Stimulated activated naive CD8-positive, alpha-beta T cell treated with anti-CD3 and anti-CD28 coated beads, Interleukin-15, amount 100 ng/mL, for 72 hours (primary cell): Measurements from ENCODE around the gene PSMA1.
"Not testable (repeated sequence)": the region's sequence is repeated elsewhere in the genome, so short reads cannot be mapped to it uniquely, and the experiment has no call there.

Source experiments
- ATAC-seq: fragments of 150-1000 bp; cut with Tn5 transposase; 2 replicates; pipeline ENCODE4 v1.10.0; 2021; ENCODE audit warnings: mild to moderate bottlenecking, moderate library complexity
- DNase-seq, 2 donors: peaks; one replicate each; pipeline ENCODE4 v3.0.0; 2021 to 2022
- H3K27ac Mint-ChIP-seq, 2 donors: one replicate each; pipeline ENCODE4 v1.8.0; 2022; ENCODE audit warnings: mild to moderate bottlenecking in 2 of 2, mixed read lengths in 2 of 2, moderate library complexity in 2 of 2
- H3K27me3 Mint-ChIP-seq: one replicate; pipeline ENCODE4 v1.8.0; 2022; ENCODE audit warnings: mixed read lengths
- H3K4me1 Mint-ChIP-seq: one replicate; pipeline ENCODE4 v1.8.0; 2022; ENCODE audit warnings: mild to moderate bottlenecking, mixed read lengths
- H3K4me3 Mint-ChIP-seq, 2 donors: one replicate each; pipeline ENCODE4 v1.8.0; 2022; ENCODE audit warnings: mild to moderate bottlenecking in 2 of 2, mixed read lengths in 2 of 2, moderate library complexity in 1 of 2
- H3K9me3 Mint-ChIP-seq, 2 donors: one replicate each; pipeline ENCODE4 v1.8.0; 2022; ENCODE audit warnings: mixed read lengths in 2 of 2

PSMA1 gene

GRCh38 chr11:14541192-14541947 is 21.2 kb upstream of the PSMA1 start:
- H3K27me3 Mint-ChIP-seq, result no peaks in the 10 kb centered on the region
- peak overlapping the region in 1 of 2 donors; percentile 59 for H3K27ac Mint-ChIP-seq
- no peak for DNase-seq
- H3K4me1 Mint-ChIP-seq, result peaks cover 72% of the 10 kb centered on the region
- no peak for ATAC-seq
- peaks cover 0 to 9% of the 10 kb centered on the region in 2 donors for H3K9me3 Mint-ChIP-seq
- peak overlapping the region in 1 of 2 donors; percentile 17 for H3K4me3 Mint-ChIP-seq

- peaks cover 59% of the 10 kb centered on the region for H3K4me1 Mint-ChIP-seq
- H3K9me3 Mint-ChIP-seq, result peaks cover 0 to 4% of the 10 kb centered on the region in 2 donors
- DNase-seq, result peak in 1 of 2 donors; percentile 26
- peak; percentile 82 for ATAC-seq
- H3K27ac Mint-ChIP-seq, result peak overlapping the region; percentile 62 to 77
- peak overlapping the region; percentile 5 to 70 for H3K4me3 Mint-ChIP-seq
- no peaks in the 10 kb centered on the region for H3K27me3 Mint-ChIP-seq
Measured at GRCh38 chr11:14539982-14540421, 19.8 kb upstream of the PSMA1 start.

DNA sequence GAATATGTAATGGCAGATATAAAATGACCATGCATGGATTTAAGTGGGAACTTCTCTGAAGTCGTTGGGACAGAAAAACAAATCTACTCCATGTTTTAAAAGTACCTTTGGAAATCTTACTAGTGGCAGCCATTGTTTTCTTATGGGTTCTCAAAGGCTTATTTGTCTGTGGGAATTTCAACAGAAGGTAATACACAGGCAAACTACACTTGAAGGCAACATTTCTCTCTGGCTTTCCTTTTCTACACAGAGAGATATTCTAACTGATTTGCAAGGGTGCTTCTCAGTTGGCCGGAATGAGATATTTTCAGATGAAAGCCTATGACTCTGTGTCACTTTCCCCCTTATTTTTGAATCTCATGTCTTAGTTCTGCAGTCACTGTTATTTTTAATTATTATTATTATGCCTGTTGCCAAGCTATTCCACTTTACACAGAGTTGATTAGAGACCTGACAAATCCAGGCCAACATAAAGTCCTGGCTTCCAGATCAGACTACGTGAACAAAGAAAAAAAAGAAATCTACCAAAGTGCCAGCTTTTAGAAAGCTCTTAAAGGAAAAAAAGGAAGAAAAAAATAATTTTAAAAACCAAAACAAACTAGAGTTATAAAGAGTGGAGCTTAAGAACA is 18.9 kb upstream of the PSMA1 start:
- ATAC-seq (no peak), DNase-seq (no peak)
- peaks cover 52% of the 10 kb centered on the region for H3K4me1 Mint-ChIP-seq
- no peaks in the 10 kb centered on the region for H3K27me3 Mint-ChIP-seq
- peak overlapping the region in 1 of 2 donors; percentile 37 for H3K4me3 Mint-ChIP-seq
- H3K27ac Mint-ChIP-seq, result peak overlapping the region; percentile 61 to 88
- H3K9me3 Mint-ChIP-seq, result no peaks in the 10 kb centered on the region

GRCh38 chr11:14538271-14538925 is 18.2 kb upstream of the PSMA1 start:
- Mint-ChIP-seq H3K27me3 (no peaks in the 10 kb centered on the region), H3K4me1 (peaks cover 52% of the 10 kb centered on the region), H3K9me3 (no peaks in the 10 kb centered on the region), H3K27ac (peak overlapping the region in 1 of 2 donors; percentile 40), H3K4me3 (no peak overlapping the region)
- ATAC-seq, result no peak
- no peak for DNase-seq

- H3K27ac Mint-ChIP-seq, result peak overlapping the region; percentile 27 to 96
- peak overlapping the region; percentile 45 to 77 for H3K4me3 Mint-ChIP-seq
- H3K4me1 Mint-ChIP-seq, result peaks cover 49% of the 10 kb centered on the region
- DNase-seq (peak in 1 of 2 donors; percentile 28), ATAC-seq (peak; percentile 79)
- H3K27me3 Mint-ChIP-seq, result no peaks in the 10 kb centered on the region
- no peaks in the 10 kb centered on the region for H3K9me3 Mint-ChIP-seq
Measured at GRCh38 chr11:14537134-14537599, 17.0 kb upstream of the PSMA1 start.

GRCh38 chr11:14535166-14535565 is 15.0 kb upstream of the PSMA1 start:
- DNase-seq, ATAC-seq, H3K4me3 Mint-ChIP-seq, H3K27me3 Mint-ChIP-seq, H3K9me3 Mint-ChIP-seq, H3K27ac Mint-ChIP-seq: not testable (repeated sequence)
- peaks cover 35% of the 10 kb centered on the region for H3K4me1 Mint-ChIP-seq

- no peaks in the 10 kb centered on the region for H3K4me1 Mint-ChIP-seq
- ATAC-seq (no peak), DNase-seq (no peak)
- no peaks in the 10 kb centered on the region for H3K27me3 Mint-ChIP-seq
- H3K27ac Mint-ChIP-seq, result no peak overlapping the region
- H3K9me3 Mint-ChIP-seq, result no peaks in the 10 kb centered on the region
- no peak overlapping the region for H3K4me3 Mint-ChIP-seq
Measured at GRCh38 chr11:14529951-14530350, 9.8 kb upstream of the PSMA1 start.

- H3K27ac Mint-ChIP-seq, result peak overlapping the region in 1 of 2 donors; percentile 13
- DNase-seq, result no peak
- no peak overlapping the region for H3K4me3 Mint-ChIP-seq
- ATAC-seq, result no peak
- H3K9me3 Mint-ChIP-seq, result no peaks in the 10 kb centered on the region
- no peaks in the 10 kb centered on the region for H3K4me1 Mint-ChIP-seq
- no peaks in the 10 kb centered on the region for H3K27me3 Mint-ChIP-seq
Measured at GRCh38 chr11:14529321-14529720, 9.1 kb upstream of the PSMA1 start.

DNA sequence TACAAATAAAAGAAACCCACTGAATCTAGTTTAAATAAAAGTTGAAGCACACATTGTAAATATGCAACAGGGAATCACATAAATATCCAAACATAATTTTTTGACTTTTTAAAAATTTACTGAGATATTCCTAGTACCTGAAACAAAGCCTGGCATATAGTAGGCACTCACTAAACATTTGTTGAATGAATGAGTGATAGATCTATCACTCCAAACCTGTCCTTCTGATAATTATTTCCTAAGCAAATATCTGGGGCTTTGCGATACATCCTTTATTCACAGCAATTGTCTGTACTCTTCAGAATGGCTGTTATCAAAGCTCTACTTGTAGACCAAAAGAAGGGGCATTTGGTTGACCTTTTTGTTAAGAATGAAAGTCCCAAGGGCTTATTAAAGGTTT is 2.6 kb upstream of the PSMA1 start:
- Mint-ChIP-seq H3K4me1 (peaks cover 26% of the 10 kb centered on the region), H3K27ac (no peak overlapping the region), H3K27me3 (no peaks in the 10 kb centered on the region), H3K4me3 (no peak overlapping the region), H3K9me3 (no peaks in the 10 kb centered on the region)
- DNase-seq, result no peak
- no peak for ATAC-seq

GRCh38 chr11:14522245-14522644 is 2.1 kb upstream of the PSMA1 start:
- H3K4me1 Mint-ChIP-seq, result peaks cover 28% of the 10 kb centered on the region
- ATAC-seq (no peak), DNase-seq (no peak)
- no peak overlapping the region for H3K27ac Mint-ChIP-seq
- no peak overlapping the region for H3K4me3 Mint-ChIP-seq
- no peaks in the 10 kb centered on the region for H3K9me3 Mint-ChIP-seq
- H3K27me3 Mint-ChIP-seq, result no peaks in the 10 kb centered on the region

GRCh38 chr11:14520747-14521151 is 563 bp upstream of the PSMA1 start:
- H3K4me3 Mint-ChIP-seq, result peak overlapping the region; percentile 92 to 94
- H3K27ac Mint-ChIP-seq, result peak overlapping the region; percentile 94 to 99
- H3K27me3 Mint-ChIP-seq, result no peaks in the 10 kb centered on the region
- H3K9me3 Mint-ChIP-seq, result no peaks in the 10 kb centered on the region
- no peak for DNase-seq
- H3K4me1 Mint-ChIP-seq, result peaks cover 28% of the 10 kb centered on the region
- ATAC-seq, result no peak

DNA sequence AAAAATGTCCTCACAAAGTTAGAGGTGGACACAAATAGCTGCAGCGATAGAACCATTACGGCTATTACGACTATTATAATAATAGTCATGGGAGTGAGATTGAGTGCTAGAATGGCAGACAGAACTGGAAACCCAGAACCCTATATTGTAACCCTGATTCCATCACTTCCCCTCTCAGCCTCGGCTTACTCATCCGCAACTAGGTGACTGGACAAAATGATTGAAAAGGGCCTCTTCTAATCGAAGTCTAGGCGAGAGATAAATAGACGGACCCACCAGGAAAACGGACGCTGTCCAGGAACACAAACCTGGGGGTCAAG is 629 bp downstream of the PSMA1 start:
- H3K27ac Mint-ChIP-seq, result peak overlapping the region; percentile 94 to 99
- no peaks in the 10 kb centered on the region for H3K9me3 Mint-ChIP-seq
- no peak for DNase-seq
- H3K4me3 Mint-ChIP-seq, result peak overlapping the region; percentile 92 to 94
- no peaks in the 10 kb centered on the region for H3K27me3 Mint-ChIP-seq
- peaks cover 28% of the 10 kb centered on the region for H3K4me1 Mint-ChIP-seq
- ATAC-seq, result peak; percentile 59

- Mint-ChIP-seq H3K4me1 (peaks cover 28% of the 10 kb centered on the region), H3K9me3 (no peaks in the 10 kb centered on the region), H3K4me3 (peak overlapping the region; percentile 92 to 94), H3K27ac (peak overlapping the region; percentile 94 to 99), H3K27me3 (no peaks in the 10 kb centered on the region)
- ATAC-seq (no peak), DNase-seq (no peak)
Measured at GRCh38 chr11:14518820-14519219, 1.4 kb downstream of the PSMA1 start.

- Mint-ChIP-seq H3K27ac (no peak overlapping the region), H3K27me3 (no peaks in the 10 kb centered on the region), H3K9me3 (no peaks in the 10 kb centered on the region), H3K4me1 (peaks cover 26% of the 10 kb centered on the region), H3K4me3 (no peak overlapping the region)
- no peak for DNase-seq
- ATAC-seq, result no peak
Measured at GRCh38 chr11:14513800-14514199, 6.4 kb downstream of the PSMA1 start.

DNA sequence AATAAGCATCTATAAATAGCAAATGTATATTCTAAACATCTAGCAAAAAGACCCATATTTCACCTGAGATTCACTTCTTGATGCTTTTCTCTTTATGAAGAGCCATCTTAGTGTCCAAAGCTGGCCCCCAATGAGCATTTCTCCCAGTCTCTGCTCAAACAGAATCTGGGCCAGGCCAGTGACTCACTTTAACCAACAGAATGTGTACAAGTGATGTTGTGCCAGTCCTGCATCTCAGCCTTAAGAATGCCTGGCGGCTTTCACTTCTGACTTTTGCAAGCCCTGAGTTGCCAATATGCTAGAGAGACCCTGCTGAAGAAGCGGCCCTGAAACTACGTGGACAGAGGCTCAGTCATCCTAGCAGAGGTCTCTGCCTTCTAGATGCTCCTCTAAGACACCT is 13.7 kb downstream of the PSMA1 start:
- DNase-seq (no peak), ATAC-seq (no peak)
- peak overlapping the region in 1 of 2 donors; percentile 29 for H3K27ac Mint-ChIP-seq
- no peak overlapping the region for H3K4me3 Mint-ChIP-seq
- H3K27me3 Mint-ChIP-seq, result no peaks in the 10 kb centered on the region
- H3K4me1 Mint-ChIP-seq, result peaks cover 24% of the 10 kb centered on the region
- no peaks in the 10 kb centered on the region for H3K9me3 Mint-ChIP-seq

DNA sequence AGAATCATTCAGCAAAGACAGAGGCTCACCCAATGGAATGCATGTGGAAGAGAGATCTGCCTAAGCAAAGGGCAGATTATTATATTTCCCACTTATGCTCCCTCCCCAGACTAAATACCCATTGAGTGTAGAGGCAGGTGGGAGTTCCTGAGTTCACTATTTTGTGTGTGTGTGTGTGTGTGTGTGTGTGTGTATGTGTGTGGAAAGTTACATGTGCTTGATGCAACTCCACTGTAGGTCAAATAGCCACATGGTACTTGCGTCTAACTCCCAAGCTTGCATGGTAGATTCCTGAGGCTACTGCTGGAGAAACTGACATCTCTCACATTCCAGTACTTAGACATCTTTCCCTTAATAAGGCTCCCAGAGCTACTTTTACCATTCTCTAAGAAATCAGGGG is 17.2 kb downstream of the PSMA1 start:
- Mint-ChIP-seq H3K27ac (no peak overlapping the region), H3K9me3 (no peaks in the 10 kb centered on the region), H3K27me3 (no peaks in the 10 kb centered on the region), H3K4me3 (no peak overlapping the region), H3K4me1 (peaks cover 19% of the 10 kb centered on the region)
- ATAC-seq (no peak), DNase-seq (no peak)
